A673 (cell line): Measurements from ENCODE around the gene GRK1. TPM values are rescaled to one million over a fixed set of nuclear protein-coding genes. Genes with fewer than 3 reads are reported as not detected.

Source experiments
- BruUV-seq: library from RNA; stranded (reverse); fragments of 400-500 nt; replicated peaks from 2 replicates; lab custom pipeline; 2021; lab: Mats Ljungman, UMichigan
- CTCF ChIA-PET: fragments of 300-600 bp; sonication (Branson Sonifier 250); formaldehyde crosslinking; loops from one replicate; lab custom pipeline; 2022; ENCODE audit warnings: antibody characterized with exemption; lab: Charles Lee
- POLR2A ChIA-PET: fragments of 300-600 bp; sonication (Branson Sonifier 250); formaldehyde crosslinking; loops from one replicate; lab custom pipeline; 2022; ENCODE audit warnings: antibody characterized with exemption; ENCODE audit not compliant: low non-redundant PET; lab: Charles Lee
- DNase-seq: peaks from one replicate; pipeline ENCODE4 v3.0.0-alpha.2; 2015; ENCODE audit warnings: low spot score
- H3K27ac ChIP-seq: fragments of 200-600 bp; sonication (generic); 2 replicates; pipeline ENCODE4 v1.5.1; 2016; ENCODE audit warnings: mixed run types, low read depth, mild to moderate bottlenecking, mixed read lengths, antibody characterized with exemption, low read length; ENCODE audit not compliant: poor library complexity, severe bottlenecking
- H3K27me3 ChIP-seq: fragments of 200-600 bp; sonication (generic); replicated peaks from 2 replicates; pipeline ENCODE4 v1.6.1; 2017; ENCODE audit warnings: mixed run types, low read depth, mild to moderate bottlenecking, mixed read lengths, antibody characterized with exemption, low read length; ENCODE audit not compliant: insufficient read depth, poor library complexity
- H3K36me3 ChIP-seq: fragments of 200-600 bp; sonication (generic); 2 replicates; pipeline ENCODE4 v1.6.1; 2016; ENCODE audit warnings: mixed run types, mild to moderate bottlenecking, mixed read lengths, antibody characterized with exemption, low read length; ENCODE audit not compliant: insufficient read depth, poor library complexity, severe bottlenecking
- H3K4me1 ChIP-seq: fragments of 200-600 bp; sonication (generic); 2 replicates; pipeline ENCODE4 v1.6.1; 2017; ENCODE audit warnings: mixed run types, mild to moderate bottlenecking, mixed read lengths, antibody characterized with exemption, low read length; ENCODE audit not compliant: insufficient read depth, poor library complexity, severe bottlenecking
- H3K4me3 ChIP-seq: fragments of 200-600 bp; sonication (generic); 2 replicates; pipeline ENCODE4 v1.5.1; 2016; ENCODE audit warnings: low read depth, mixed run types, mild to moderate bottlenecking, mixed read lengths, low read length; ENCODE audit not compliant: poor library complexity, severe bottlenecking
- H3K9me3 ChIP-seq: fragments of 200-600 bp; sonication (generic); 2 replicates; pipeline ENCODE4 v1.6.1; 2016; ENCODE audit warnings: mixed run types, low read depth, mild to moderate bottlenecking, mixed read lengths, antibody characterized with exemption, low read length; ENCODE audit not compliant: poor library complexity, severe bottlenecking
- CTCF ChIP-seq: fragments of 300-800, 200-600 bp; sonication (generic); conservative IDR thresholded peaks from 2 replicates; pipeline ENCODE4 v1.5.1; 2017; ENCODE audit warnings: low read depth, mild to moderate bottlenecking, antibody characterized with exemption, low read length, moderate library complexity, mixed read lengths
- EZH2 ChIP-seq: fragments of 200-600 bp; sonication (generic); IDR thresholded peaks from 2 replicates; pipeline ENCODE4 v1.6.1; 2017; ENCODE audit warnings: borderline replicate concordance, low read depth, mild to moderate bottlenecking, mixed read lengths, antibody characterized with exemption, low read length; ENCODE audit not compliant: poor library complexity, severe bottlenecking
- intact Hi-C: fragments of 100-400 bp; cut with micrococcal nuclease; formaldehyde crosslinking; loops from one replicate; pipeline ENCODE4 v1.10.0; 2022; ENCODE audit not compliant: unreplicated experiment
- total RNA-seq: library from RNA; stranded (reverse); gene quantifications from 2 replicates; pipeline ENCODE4 v1.2.3, GENCODE V29; 2021

Gene GRK1
- total RNA-seq, 1 experiment from 2014 or later, result not detected

- intact Hi-C loops, result no loop called here
- POLR2A ChIA-PET, result no interaction called here
- Histone ChIP-seq H3K36me3 (no peaks in the 10 kb centered on the region), H3K9me3 (no peaks in the 10 kb centered on the region), H3K4me1 (no peaks in the 10 kb centered on the region), H3K27ac (no peak overlapping the region), H3K27me3 (no peaks in the 10 kb centered on the region), H3K4me3 (no peak overlapping the region)
- CTCF ChIA-PET, result no interaction called here
- BruUV-seq, result no TSS peak
- no peak for DNase-seq
- TF ChIP-seq CTCF (no peak), EZH2 (no peak)
These were observed 75.6 kb downstream of the GRK1 start for GRCh38 chr13:113742445-113743120.

DNA sequence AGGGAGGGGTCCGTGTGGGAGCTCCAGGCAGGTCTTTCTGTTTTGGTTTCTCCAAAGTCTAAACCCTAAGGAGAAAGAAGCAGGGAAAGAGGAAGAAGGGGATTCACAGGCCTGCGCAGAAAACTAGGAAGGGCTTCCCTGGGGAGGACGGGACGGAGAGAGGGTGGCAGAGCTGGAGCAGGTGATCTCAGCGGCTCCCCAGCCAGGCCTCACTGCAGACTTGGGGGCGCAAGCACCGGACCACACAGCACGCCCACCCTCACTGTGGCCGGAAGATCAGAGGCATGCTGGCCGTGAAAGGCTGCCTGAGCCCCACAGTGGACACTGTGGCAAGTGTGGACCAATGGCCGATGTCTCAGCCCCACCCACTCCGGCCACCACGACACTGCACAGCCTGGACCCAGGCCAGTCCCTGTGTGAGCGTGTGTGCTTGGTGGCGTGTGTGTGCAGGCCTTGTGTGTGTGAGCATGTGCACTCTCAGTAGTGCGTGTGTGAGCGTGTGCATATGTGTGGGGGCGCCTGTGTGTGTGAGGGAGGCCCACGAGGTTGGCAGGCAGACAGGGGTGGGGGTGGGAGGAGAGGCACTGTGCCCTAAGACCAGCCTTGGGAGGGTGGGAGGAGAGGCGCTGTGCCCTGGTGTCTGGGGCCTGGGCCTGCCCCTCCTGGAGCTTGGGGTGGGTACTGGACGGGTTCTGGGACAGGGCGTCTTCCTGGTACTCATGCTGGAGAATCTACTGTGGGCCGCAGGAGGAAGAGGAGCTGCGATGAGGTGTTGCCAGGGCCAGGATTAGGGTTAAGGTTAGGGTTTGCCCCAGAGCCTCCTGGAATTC, 76.6 kb downstream of the GRK1 start:
- H3K9me3 ChIP-seq, result no peaks in the 10 kb centered on the region
- intact Hi-C loops, result no loop called here
- POLR2A ChIA-PET, result no interaction called here

More for the DNA sequence above, 76.6 kb downstream of the GRK1 start:
- no TSS peak for BruUV-seq
- CTCF ChIA-PET, result no interaction called here
- Histone ChIP-seq H3K27me3 (no peaks in the 10 kb centered on the region), H3K4me1 (no peaks in the 10 kb centered on the region), H3K36me3 (no peaks in the 10 kb centered on the region), H3K27ac (no peak overlapping the region), H3K4me3 (no peak overlapping the region)
- TF ChIP-seq CTCF (no peak), EZH2 (no peak)
- no peak for DNase-seq
